H1 (cell line): Measurements from ENCODE around the gene RFFL. TPM values are rescaled to one million over a fixed set of nuclear protein-coding genes. Genes with fewer than 3 reads are reported as not detected.

ENCODE experiments used
- CTCF ChIA-PET: fragments of 300-600 bp; sonication (Branson Sonifier 250); formaldehyde crosslinking; loops from one replicate; lab custom pipeline; 2021; ENCODE audit not compliant: partially characterized antibody; lab: Charles Lee
- POLR2A ChIA-PET: fragments of 300-600 bp; sonication (Branson Sonifier 250); formaldehyde crosslinking; loops from one replicate; lab custom pipeline; 2021; ENCODE audit warnings: inconsistent platforms; ENCODE audit not compliant: partially characterized antibody; lab: Charles Lee
- DNase-seq, 2 experiments: peaks; one replicate each; pipeline versions ENCODE4 v3.0.0 to v3.0.0-alpha.2; 2010 to 2022; ENCODE audit warnings: low spot score in 2 of 2, low read depth in 1 of 2, mixed read lengths in 1 of 2
- FAIRE-seq: peaks from 2 replicates; lab custom pipeline; 2011; peaks lifted over from hg19 to GRCh38; lab: Jason Lieb, UNC
- H2AFZ ChIP-seq: 2 replicates; pipeline ENCODE4 v1.8.1; 2012; ENCODE audit warnings: low read length, inconsistent platforms
- H2AK5ac ChIP-seq: 2 replicates; pipeline ENCODE4 v1.6.1; 2013; ENCODE audit warnings: low read depth, low read length
- H2BK120ac ChIP-seq: replicated peaks from 2 replicates; pipeline ENCODE3; 2013; ENCODE audit warnings: low read depth, low read length, inconsistent platforms
- H2BK12ac ChIP-seq: 2 replicates; pipeline ENCODE4 v1.6.1; 2013; ENCODE audit warnings: low read depth, low read length
- H2BK15ac ChIP-seq: 2 replicates; pipeline ENCODE4 v1.6.1; 2013; ENCODE audit warnings: low read length
- H2BK20ac ChIP-seq: 2 replicates; pipeline ENCODE4 v1.6.1; 2013; ENCODE audit warnings: low read length
- H2BK5ac ChIP-seq: 2 replicates; pipeline ENCODE4 v1.6.1; 2013; ENCODE audit warnings: low read depth, low read length
- H3K14ac ChIP-seq: 2 replicates; pipeline ENCODE4 v1.6.1; 2013; ENCODE audit warnings: inconsistent platforms; ENCODE audit not compliant: insufficient read length
- H3K18ac ChIP-seq: 2 replicates; pipeline ENCODE4 v1.6.1; 2013; ENCODE audit warnings: low read length; ENCODE audit errors: extremely low read depth
- H3K23ac ChIP-seq: 2 replicates; pipeline ENCODE4 v1.6.1; 2013; ENCODE audit warnings: inconsistent platforms; ENCODE audit not compliant: insufficient read length
- H3K23me2 ChIP-seq: 2 replicates; pipeline ENCODE4 v1.6.1; 2013; ENCODE audit warnings: low read depth, low read length
- H3K27ac ChIP-seq: 2 replicates; pipeline ENCODE4 v1.6.1; 2011; ENCODE audit warnings: low read depth, low read length, inconsistent platforms
- H3K27me3 ChIP-seq, 4 experiments: replicated peaks in 1 of 4; 1 replicate in 1 of 4; 2 replicates in 3 of 4; pipeline versions ENCODE4 v1.6.1 to v1.8.1; 2011 to 2013; ENCODE audit warnings: low read length in 3 of 4, mild to moderate bottlenecking in 3 of 4, inconsistent platforms in 2 of 4, mixed read lengths in 2 of 4, moderate library complexity in 1 of 4; ENCODE audit not compliant: control insufficient read depth in 3 of 4, insufficient read depth in 3 of 4; ENCODE audit errors: extremely low read depth in 1 of 4
- H3K36me3 ChIP-seq, 4 experiments: 2 replicates each; pipeline versions ENCODE4 v1.6.1 to v1.8.1; 2011 to 2013; ENCODE audit warnings: mild to moderate bottlenecking in 4 of 4, low read length in 3 of 4, moderate library complexity in 2 of 4, control low read depth in 1 of 4, inconsistent platforms in 1 of 4; ENCODE audit not compliant: insufficient read depth in 4 of 4, control insufficient read depth in 2 of 4
- H3K4ac ChIP-seq: replicated peaks from 2 replicates; pipeline ENCODE3; 2013; ENCODE audit warnings: low read length, low read depth, mixed read lengths, inconsistent platforms; ENCODE audit not compliant: insufficient read length
- H3K4me1 ChIP-seq, 4 experiments: replicated peaks in 1 of 4; 1 replicate in 1 of 4; 2 replicates in 3 of 4; pipeline versions ENCODE4 v1.6.1 to v1.8.1; 2011 to 2013; ENCODE audit warnings: low read length in 3 of 4, inconsistent platforms in 2 of 4, mixed read lengths in 1 of 4; ENCODE audit not compliant: insufficient read depth in 4 of 4, control insufficient read depth in 3 of 4
- H3K4me2 ChIP-seq, 2 experiments: 2 replicates each; pipeline versions ENCODE4 v1.6.1 to v1.8.1; 2011 to 2013; ENCODE audit warnings: low read depth in 2 of 2, low read length in 2 of 2, control low read depth in 1 of 2, inconsistent platforms in 1 of 2, mild to moderate bottlenecking in 1 of 2; ENCODE audit not compliant: insufficient read depth in 1 of 2
- H3K4me3 ChIP-seq, 4 experiments: fragments of 200-600, 300-600 bp in 1 of 4; sonication (generic), shearing (Covaris generic), sonication (Bioruptor Twin) in 1 of 4; 2 replicates each; pipeline versions ENCODE4 v1.5.1 to v1.8.1; 2011 to 2016; ENCODE audit warnings: low read length in 4 of 4, low read depth in 3 of 4, control low read depth in 2 of 4, inconsistent platforms in 2 of 4, mild to moderate bottlenecking in 2 of 4, mixed read lengths in 1 of 4, moderate library complexity in 1 of 4; ENCODE audit not compliant: insufficient read depth in 2 of 4; ENCODE audit errors: extremely low read depth in 1 of 4
- H3K56ac ChIP-seq: replicated peaks from 2 replicates; pipeline ENCODE3; 2013; ENCODE audit warnings: low read depth, mild to moderate bottlenecking, mixed read lengths, low read length, inconsistent platforms; ENCODE audit not compliant: insufficient read length
- H3K79me1 ChIP-seq: 2 replicates; pipeline ENCODE4 v1.6.1; 2013; ENCODE audit warnings: low read depth, low read length, control low read depth
- H3K79me2 ChIP-seq, 2 experiments: 2 replicates each; pipeline versions ENCODE4 v1.6.1 to v1.8.1; 2012 to 2013; ENCODE audit warnings: low read length in 2 of 2, mild to moderate bottlenecking in 2 of 2, inconsistent platforms in 1 of 2; ENCODE audit not compliant: insufficient read depth in 2 of 2, control insufficient read depth in 1 of 2
- H3K9ac ChIP-seq, 4 experiments: replicated peaks in 1 of 4; 1 replicate in 1 of 4; 2 replicates in 3 of 4; pipeline versions ENCODE4 v1.6.1 to v1.8.1; 2011 to 2013; ENCODE audit warnings: low read depth in 3 of 4, low read length in 3 of 4, control low read depth in 2 of 4, mild to moderate bottlenecking in 2 of 4, moderate library complexity in 2 of 4, inconsistent platforms in 1 of 4; ENCODE audit errors: extremely low read depth in 1 of 4
- H3K9me3 ChIP-seq, 2 experiments: 2 replicates each; pipeline versions ENCODE4 v1.6.1 to v1.8.1; 2012 to 2013; ENCODE audit warnings: mild to moderate bottlenecking in 2 of 2, moderate library complexity in 2 of 2, control low read depth in 1 of 2, inconsistent platforms in 1 of 2, low read depth in 1 of 2, low read length in 1 of 2, mixed read lengths in 1 of 2; ENCODE audit not compliant: insufficient read depth in 2 of 2
- H4K20me1 ChIP-seq, 2 experiments: replicated peaks in 1 of 2; 2 replicates each; pipeline versions ENCODE3 to v1.8.1; 2011 to 2013; ENCODE audit warnings: inconsistent platforms in 2 of 2, low read length in 2 of 2, mild to moderate bottlenecking in 1 of 2; ENCODE audit not compliant: insufficient read depth in 2 of 2, control insufficient read depth in 1 of 2
- H4K5ac ChIP-seq: 2 replicates; pipeline ENCODE4 v1.6.1; 2013; ENCODE audit warnings: low read length, low read depth, mixed read lengths, inconsistent platforms; ENCODE audit not compliant: insufficient read length
- H4K8ac ChIP-seq: 2 replicates; pipeline ENCODE4 v1.8.0; 2013; ENCODE audit warnings: mild to moderate bottlenecking, moderate library complexity, low read length, inconsistent platforms; ENCODE audit not compliant: insufficient read depth; ENCODE audit errors: extremely low read depth
- H4K91ac ChIP-seq: replicated peaks from 2 replicates; pipeline ENCODE3; 2013; ENCODE audit warnings: low read length, mixed read lengths, inconsistent platforms; ENCODE audit not compliant: insufficient read length
- EZH2 ChIP-seq: fragments of 200-600 bp; sonication (generic); IDR thresholded peaks from 2 replicates; pipeline ENCODE4 v1.7.1; 2012; ENCODE audit warnings: low read depth, mild to moderate bottlenecking, moderate library complexity, low read length, inconsistent platforms; ENCODE audit not compliant: severe bottlenecking
- POU5F1 ChIP-seq: IDR thresholded peaks from 2 replicates; pipeline ENCODE4 v1.6.1; 2011; ENCODE audit warnings: low read depth, mild to moderate bottlenecking, low read length, moderate library complexity
- RAD21 ChIP-seq, 2 experiments: IDR thresholded peaks in 1 of 2; conservative IDR thresholded peaks in 1 of 2; 2 replicates each; pipeline ENCODE4 v1.6.1; 2011; ENCODE audit warnings: low read depth in 2 of 2, low read length in 2 of 2, improper control_type of control experiment in 1 of 2, inconsistent platforms in 1 of 2, mild to moderate bottlenecking in 1 of 2, moderate library complexity in 1 of 2
- SIN3A ChIP-seq, 2 experiments: IDR thresholded peaks in 1 of 2; conservative IDR thresholded peaks in 1 of 2; 2 replicates each; pipeline ENCODE4 v1.6.1; 2011 to 2012; ENCODE audit warnings: low read length in 2 of 2, improper control_type of control experiment in 1 of 2, low read depth in 1 of 2, mild to moderate bottlenecking in 1 of 2
- SRF ChIP-seq: IDR thresholded peaks from 2 replicates; pipeline ENCODE4 v1.6.1; 2011; ENCODE audit warnings: mild to moderate bottlenecking, low read depth, low read length, moderate library complexity
- TAF1 ChIP-seq: IDR thresholded peaks from 2 replicates; pipeline ENCODE4 v1.6.1; 2011; ENCODE audit warnings: mild to moderate bottlenecking, low read depth, low read length
- TBP ChIP-seq: IDR thresholded peaks from 2 replicates; pipeline ENCODE4 v1.6.1; 2011; ENCODE audit warnings: low read depth, low read length, improper control_type of control experiment
- TEAD4 ChIP-seq: IDR thresholded peaks from 2 replicates; pipeline ENCODE4 v1.6.1; 2012; ENCODE audit warnings: low read depth, low read length, inconsistent platforms, mixed read lengths
- WGBS, 2 experiments: shearing (Covaris generic) in 1 of 2; methylation state at CpG; one replicate each; pipeline versions ENCODE4 v1.1.6 to v1.1.7; 2013 to 2015; ENCODE audit warnings: low lambda C conversion rate in 2 of 2, mixed read lengths in 2 of 2, inconsistent platforms in 1 of 2, low coverage in 1 of 2, missing lambda C conversion rate in 1 of 2; ENCODE audit not compliant: insufficient replicate concordance in 2 of 2, insufficient coverage in 1 of 2, insufficient read length in 1 of 2; ENCODE audit errors: extremely low coverage in 1 of 2, missing lambda C conversion rate in 1 of 2; 5-methylcytosine and 5-hydroxymethylcytosine counted together
- polyA plus RNA-seq, 7 experiments: library from polyadenylated mRNA; depleted of rRNA in 3 of 7; stranded (reverse) in 5 of 7; unstranded in 2 of 7; fragments of >200 nt in 5 of 7; fragments of 200-250 nt in 2 of 7; gene quantifications; 1 replicate in 5 of 7; 2 replicates in 1 of 7; 4 replicates in 1 of 7; pipeline versions ENCODE4 v1.2.1 to v1.2.3, GENCODE V29; 2011 to 2013; ENCODE audit warnings: missing spikeins in 2 of 7, mixed read lengths in 2 of 7
- total RNA-seq: library from RNA; stranded (reverse); fragmentation: NEBNext Ultra II Directional; extraction: Animal tissue kit (Norgen Biotek cat#: 25700); gene quantifications from 2 replicates; pipeline ENCODE4 v1.2.1, GENCODE V29; 2021
- TF ChIP-seq, protein P1 (sequence below): IDR thresholded peaks from 2 replicates; pipeline ENCODE4 v1.6.1; 2012; ENCODE audit warnings: low read length, inconsistent platforms
- TF ChIP-seq, protein P2 (sequence below): IDR thresholded peaks from 2 replicates; pipeline ENCODE4 v1.6.1; 2012; ENCODE audit warnings: inconsistent platforms

The RFFL gene
- total and polyA plus RNA-seq, 2 of the 8 experiments (the other 6 are each of a cell fraction or from before 2014, with no cell fraction given), result 14.0 to 24.5 TPM

DNA sequence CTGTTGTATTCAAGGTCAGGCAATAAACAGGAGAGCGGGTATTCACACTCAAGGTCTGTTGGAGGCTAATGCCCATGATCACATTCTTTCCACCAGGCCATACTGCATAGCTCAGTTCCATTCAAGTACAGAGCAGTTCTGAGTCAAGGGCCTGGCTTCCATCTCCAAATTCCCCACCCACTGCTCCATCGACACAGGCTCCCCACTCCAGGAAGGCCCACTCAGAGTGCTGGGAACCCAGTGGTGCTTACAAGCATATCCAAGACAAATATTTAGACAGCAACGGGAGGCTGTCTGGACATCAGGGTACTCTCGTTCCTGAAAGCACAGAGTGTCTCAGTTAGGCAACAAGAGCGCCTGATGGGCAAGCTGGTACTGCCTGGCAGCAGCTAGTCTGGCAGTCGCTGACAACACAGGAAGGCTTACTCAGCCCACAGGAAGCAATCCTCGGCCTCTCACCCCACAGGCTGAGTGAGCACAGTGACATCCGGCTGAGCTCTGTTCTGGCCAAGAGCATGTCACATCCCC, 40.9 kb downstream of the RFFL start:
- Histone ChIP-seq H3K23me2 (no peaks in the 10 kb centered on the region), H3K18ac (no peak overlapping the region), H3K27ac (no peak overlapping the region; the same call in 1 of the 2 replicates), H3K79me1 (no peaks in the 10 kb centered on the region), H3K56ac (no peak overlapping the region), H2BK12ac (no peak overlapping the region), H4K8ac (no peak overlapping the region), H2AK5ac (no peak overlapping the region), H2AFZ (no peak overlapping the region), H3K4me2 (no peak overlapping the region), H3K36me3 (no peaks in the 10 kb centered on the region; a peak in 1 of 8 replicates), H3K9ac (peak overlapping the region in 1 of 4 experiments; percentile 14; a peak in 1 of 7 replicates), H2BK15ac (no peak overlapping the region), H3K4me1 (no peaks in the 10 kb centered on the region), H3K14ac (no peak overlapping the region), H4K91ac (no peak overlapping the region), H3K4me3 (no peak overlapping the region), H3K4ac (no peak overlapping the region), H2BK5ac (no peak overlapping the region), H2BK120ac (no peak overlapping the region), H3K9me3 (no peaks in the 10 kb centered on the region), H3K23ac (no peak overlapping the region), H2BK20ac (no peak overlapping the region), H4K5ac (no peak overlapping the region), H4K20me1 (peaks cover 0 to 1% of the 10 kb centered on the region in 2 experiments), H3K79me2 (no peaks in the 10 kb centered on the region), H3K27me3 (no peaks in the 10 kb centered on the region)
- DNase-seq (no peak), FAIRE-seq (no peak)
- TF ChIP-seq TAF1, result no peak
- no peak for TF ChIP-seq SIN3A (conservative IDR thresholded peaks at IDR 0.05 in 1 of 2, IDR thresholded peaks at IDR 0.05 in 1 of 2; ENCODE audit: low read depth in 1 of 2, low read length in 2 of 2)
- TF ChIP-seq POU5F1, result no peak
- no peak for TF ChIP-seq RAD21 (IDR thresholded peaks at IDR 0.05 in 1 of 2, conservative IDR thresholded peaks at IDR 0.05 in 1 of 2; ENCODE audit: low read depth in 2 of 2, low read length in 2 of 2)
- TF ChIP-seq, protein P1, sequence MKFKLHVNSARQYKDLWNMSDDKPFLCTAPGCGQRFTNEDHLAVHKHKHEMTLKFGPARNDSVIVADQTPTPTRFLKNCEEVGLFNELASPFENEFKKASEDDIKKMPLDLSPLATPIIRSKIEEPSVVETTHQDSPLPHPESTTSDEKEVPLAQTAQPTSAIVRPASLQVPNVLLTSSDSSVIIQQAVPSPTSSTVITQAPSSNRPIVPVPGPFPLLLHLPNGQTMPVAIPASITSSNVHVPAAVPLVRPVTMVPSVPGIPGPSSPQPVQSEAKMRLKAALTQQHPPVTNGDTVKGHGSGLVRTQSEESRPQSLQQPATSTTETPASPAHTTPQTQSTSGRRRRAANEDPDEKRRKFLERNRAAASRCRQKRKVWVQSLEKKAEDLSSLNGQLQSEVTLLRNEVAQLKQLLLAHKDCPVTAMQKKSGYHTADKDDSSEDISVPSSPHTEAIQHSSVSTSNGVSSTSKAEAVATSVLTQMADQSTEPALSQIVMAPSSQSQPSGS, result no peak
- TF ChIP-seq, protein P2, sequence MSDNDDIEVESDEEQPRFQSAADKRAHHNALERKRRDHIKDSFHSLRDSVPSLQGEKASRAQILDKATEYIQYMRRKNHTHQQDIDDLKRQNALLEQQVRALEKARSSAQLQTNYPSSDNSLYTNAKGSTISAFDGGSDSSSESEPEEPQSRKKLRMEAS, result no peak
- TF ChIP-seq TBP, result no peak
- no peak for TF ChIP-seq EZH2
- no peak for TF ChIP-seq TEAD4
- TF ChIP-seq SRF, result no peak
- 95% methylated on average over 8 of the region's 8 CpGs; no CpG with 5 or more reads in 1 of the 2 experiments for WGBS, 2 experiments
- POLR2A ChIA-PET, result interaction anchor here (0.8 to 3.3 kb wide), 8 partner anchors 10 to 68 kb away, joined by 3 to 24 read pairs (median 4); partner anchors contain the start of genes LIG3 and RFFL
- CTCF ChIA-PET, result interaction anchor here (0.8 to 1.9 kb wide), 6 partner anchors 9 to 96 kb away, joined by 3 to 5 read pairs (median 4); no protein-coding TSS in a partner anchor
